Measurements from ENCODE around the gene LAMC1.

Gene LAMC1

GRCh38 chr1:183186841-183187240, 163.6 kb downstream of the LAMC1 start:
- no peak for DNase-seq (ENCODE audit: low read depth in 2 of 3, low spot score in 1 of 3)

GRCh38 chr1:183188240-183188639, 165.0 kb downstream of the LAMC1 start:
- no peak for DNase-seq (ENCODE audit: low read depth in 2 of 3, low spot score in 1 of 3)

- no peak for DNase-seq (ENCODE audit: low read depth in 2 of 3, low spot score in 1 of 3)
Observed at GRCh38 chr1:183191833-183192232, 168.6 kb downstream of the LAMC1 start.

- DNase-seq (ENCODE audit: low read depth in 2 of 3, low spot score in 1 of 3): no peak
Observed at GRCh38 chr1:183193963-183194525, 170.8 kb downstream of the LAMC1 start.

- DNase-seq (ENCODE audit: low read depth in 2 of 3, low spot score in 1 of 3): no peak
Observed at GRCh38 chr1:183194527-183195141, 171.4 kb downstream of the LAMC1 start.

- DNase-seq (ENCODE audit: low read depth in 2 of 3, low spot score in 1 of 3): no peak
Observed at GRCh38 chr1:183195142-183195574, 171.9 kb downstream of the LAMC1 start.
